Neural cell (in vitro differentiated cells): ENCODE results near the gene FAS. TPM values are rescaled to one million over a fixed set of nuclear protein-coding genes. Genes with fewer than 3 reads are reported as not detected.

Experiments
- H2AFZ ChIP-seq: fragments of 200-600, 300-800 bp; sonication (generic), shearing (Covaris generic); 2 replicates; pipeline ENCODE4 v1.6.0; 2014; ENCODE audit warnings: low read depth, mild to moderate bottlenecking, antibody characterized with exemption, low read length, moderate library complexity
- H3F3A ChIP-seq: fragments of 200-600 bp; shearing (Covaris generic); 2 replicates; pipeline ENCODE4 v1.6.1; 2016; ENCODE audit warnings: mild to moderate bottlenecking, moderate library complexity, mixed read lengths, antibody characterized with exemption, low read length; ENCODE audit not compliant: insufficient read depth, poor library complexity, severe bottlenecking
- H3K27ac ChIP-seq: fragments of 200-600, 300-800 bp; sonication (generic), shearing (Covaris generic); 2 replicates; pipeline ENCODE4 v1.5.1; 2014; ENCODE audit warnings: mild to moderate bottlenecking, low read length, moderate library complexity
- H3K27me3 ChIP-seq: fragments of 300-800, 200-600 bp; sonication (generic), shearing (Covaris generic); 2 replicates; pipeline ENCODE4 v1.6.0; 2014; ENCODE audit warnings: mild to moderate bottlenecking, low read depth, low read length, moderate library complexity; ENCODE audit not compliant: insufficient read depth
- H3K36me3 ChIP-seq: fragments of 300-800, 200-600 bp; sonication (generic), shearing (Covaris generic); 2 replicates; pipeline ENCODE4 v1.5.1; 2014; ENCODE audit warnings: mild to moderate bottlenecking, antibody characterized with exemption, low read length, moderate library complexity; ENCODE audit not compliant: insufficient read depth
- H3K4me2 ChIP-seq: fragments of 300-800, 200-600 bp; sonication (generic), shearing (Covaris generic); 2 replicates; pipeline ENCODE4 v1.6.0; 2014; ENCODE audit warnings: mild to moderate bottlenecking, low read length
- H3K4me3 ChIP-seq: fragments of 300-800, 200-600 bp; sonication (generic), shearing (Covaris generic); 2 replicates; pipeline ENCODE4 v1.5.1; 2014; ENCODE audit warnings: mild to moderate bottlenecking, low read length, moderate library complexity
- H3K79me2 ChIP-seq: fragments of 200-600 bp; shearing (Covaris generic); replicated peaks from 2 replicates; pipeline ENCODE4 v1.6.0; 2014; ENCODE audit warnings: mild to moderate bottlenecking, low read length, moderate library complexity; ENCODE audit not compliant: insufficient read depth
- H3K9ac ChIP-seq: fragments of 300-800, 200-600 bp; sonication (generic), shearing (Covaris generic); 2 replicates; pipeline ENCODE4 v1.6.1; 2016; ENCODE audit warnings: mild to moderate bottlenecking, low read length, mixed read lengths
- H3K9me2 ChIP-seq: fragments of 200-600 bp; shearing (Covaris generic); 2 replicates; pipeline ENCODE4 v1.6.1; 2016; ENCODE audit warnings: mild to moderate bottlenecking, low read length, mixed read lengths; ENCODE audit not compliant: insufficient read depth
- H3K9me3 ChIP-seq: fragments of 200-600, 300-800 bp; sonication (generic), shearing (Covaris generic); 2 replicates; pipeline ENCODE4 v1.6.1; 2016; ENCODE audit warnings: mild to moderate bottlenecking, mixed run types, low read length, moderate library complexity, mixed read lengths
- H4K20me1 ChIP-seq: fragments of 200-600 bp; shearing (Covaris generic); 2 replicates; pipeline ENCODE4 v1.6.1; 2016; ENCODE audit warnings: mild to moderate bottlenecking, mixed run types; ENCODE audit not compliant: insufficient read depth
- EP300 ChIP-seq: fragments of 450-650 bp; conservative IDR thresholded peaks from 2 replicates; pipeline ENCODE4 v1.6.1; 2014; ENCODE audit warnings: antibody characterized with exemption, mild to moderate bottlenecking, moderate library complexity; ENCODE audit not compliant: poor library complexity, severe bottlenecking
- EZH2 ChIP-seq: fragments of 200-600, 300-800 bp; shearing (Covaris generic), sonication (generic); IDR thresholded peaks from 2 replicates; pipeline ENCODE4 v1.6.1; 2014; ENCODE audit warnings: antibody characterized with exemption, low read length, borderline replicate concordance, mild to moderate bottlenecking; ENCODE audit not compliant: insufficient read depth, poor library complexity, severe bottlenecking
- MXI1 ChIP-seq: fragments of 450-650 bp; conservative IDR thresholded peaks from 2 replicates; pipeline ENCODE4 v1.6.1; 2014; ENCODE audit warnings: antibody characterized with exemption, mild to moderate bottlenecking; ENCODE audit not compliant: poor library complexity, severe bottlenecking
- POLR2AphosphoS5 ChIP-seq: IDR thresholded peaks from 2 replicates; pipeline ENCODE4 v1.6.1; 2012
- RAD21 ChIP-seq: fragments of 450-650 bp; conservative IDR thresholded peaks from 2 replicates; pipeline ENCODE4 v1.6.1; 2014; ENCODE audit warnings: antibody characterized with exemption, mild to moderate bottlenecking, moderate library complexity
- SMC3 ChIP-seq: fragments of 450-650 bp; conservative IDR thresholded peaks from 2 replicates; pipeline ENCODE4 v1.6.1; 2014; ENCODE audit warnings: antibody characterized with exemption, mild to moderate bottlenecking, moderate library complexity; ENCODE audit not compliant: poor library complexity
- TAF1 ChIP-seq: IDR thresholded peaks from 2 replicates; pipeline ENCODE4 v1.6.1; 2012; ENCODE audit warnings: low read depth
- polyA plus RNA-seq: library from polyadenylated mRNA; depleted of rRNA; stranded (reverse); fragments of >200 nt; gene quantifications from 2 replicates; pipeline ENCODE4 v1.2.3, GENCODE V29; 2014
- TF ChIP-seq, protein P1 (sequence below): IDR thresholded peaks from 2 replicates; pipeline ENCODE4 v1.6.1; 2012; ENCODE audit warnings: borderline replicate concordance
- TF ChIP-seq, protein P2 (sequence below): fragments of 450-650 bp; IDR thresholded peaks from 2 replicates; pipeline ENCODE4 v1.5.1; 2014; ENCODE audit warnings: antibody characterized with exemption, mild to moderate bottlenecking, moderate library complexity; ENCODE audit not compliant: poor library complexity, severe bottlenecking

The FAS gene
- polyA plus RNA-seq, 1 donor from 2014 or later, result 2.5 TPM

GRCh38 chr10:88991899-88992320 is 1.3 kb downstream of the FAS start (continued):
- no peak for TF ChIP-seq EP300
- no peak for TF ChIP-seq MXI1

GRCh38 chr10:88992921-88993524 is 2.4 kb downstream of the FAS start:
- Histone ChIP-seq H3K27ac (no peak overlapping the region), H3K4me3 (no peak overlapping the region)

DNA sequence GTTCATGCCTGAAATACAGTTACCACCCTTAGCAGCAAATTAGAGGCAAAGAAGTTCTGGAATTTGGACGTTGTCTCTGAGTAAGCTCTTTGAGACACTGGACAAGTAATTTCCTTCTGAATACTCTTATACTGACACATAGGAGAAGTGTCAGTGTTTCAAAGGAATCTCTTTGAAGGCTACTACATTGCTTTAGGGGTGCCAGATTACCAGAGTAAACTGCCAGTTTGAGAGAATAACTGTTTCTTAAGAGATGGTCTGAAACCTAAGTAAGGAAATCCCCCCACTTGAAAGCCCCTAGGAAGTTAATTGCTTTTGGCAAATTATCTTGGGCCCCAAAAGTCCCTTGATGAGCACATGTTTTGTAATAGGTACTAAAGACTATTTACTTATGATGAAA is 3.4 kb downstream of the FAS start:
- Histone ChIP-seq H3F3A (no peaks in the 10 kb centered on the region), H4K20me1 (no peaks in the 10 kb centered on the region), H2AFZ (no peak overlapping the region), H3K27ac (no peak overlapping the region), H3K4me2 (no peak overlapping the region), H3K36me3 (no peaks in the 10 kb centered on the region), H3K9me2 (no peaks in the 10 kb centered on the region), H3K79me2 (no peaks in the 10 kb centered on the region), H3K9ac (no peak overlapping the region), H3K4me3 (no peak overlapping the region), H3K9me3 (no peaks in the 10 kb centered on the region), H3K27me3 (peaks cover 27% of the 10 kb centered on the region)
- TF ChIP-seq RAD21 (no peak), EZH2 (no peak), MXI1 (no peak), POLR2AphosphoS5 (no peak), TAF1 (no peak), SMC3 (no peak), EP300 (no peak)
- TF ChIP-seq, protein P1, sequence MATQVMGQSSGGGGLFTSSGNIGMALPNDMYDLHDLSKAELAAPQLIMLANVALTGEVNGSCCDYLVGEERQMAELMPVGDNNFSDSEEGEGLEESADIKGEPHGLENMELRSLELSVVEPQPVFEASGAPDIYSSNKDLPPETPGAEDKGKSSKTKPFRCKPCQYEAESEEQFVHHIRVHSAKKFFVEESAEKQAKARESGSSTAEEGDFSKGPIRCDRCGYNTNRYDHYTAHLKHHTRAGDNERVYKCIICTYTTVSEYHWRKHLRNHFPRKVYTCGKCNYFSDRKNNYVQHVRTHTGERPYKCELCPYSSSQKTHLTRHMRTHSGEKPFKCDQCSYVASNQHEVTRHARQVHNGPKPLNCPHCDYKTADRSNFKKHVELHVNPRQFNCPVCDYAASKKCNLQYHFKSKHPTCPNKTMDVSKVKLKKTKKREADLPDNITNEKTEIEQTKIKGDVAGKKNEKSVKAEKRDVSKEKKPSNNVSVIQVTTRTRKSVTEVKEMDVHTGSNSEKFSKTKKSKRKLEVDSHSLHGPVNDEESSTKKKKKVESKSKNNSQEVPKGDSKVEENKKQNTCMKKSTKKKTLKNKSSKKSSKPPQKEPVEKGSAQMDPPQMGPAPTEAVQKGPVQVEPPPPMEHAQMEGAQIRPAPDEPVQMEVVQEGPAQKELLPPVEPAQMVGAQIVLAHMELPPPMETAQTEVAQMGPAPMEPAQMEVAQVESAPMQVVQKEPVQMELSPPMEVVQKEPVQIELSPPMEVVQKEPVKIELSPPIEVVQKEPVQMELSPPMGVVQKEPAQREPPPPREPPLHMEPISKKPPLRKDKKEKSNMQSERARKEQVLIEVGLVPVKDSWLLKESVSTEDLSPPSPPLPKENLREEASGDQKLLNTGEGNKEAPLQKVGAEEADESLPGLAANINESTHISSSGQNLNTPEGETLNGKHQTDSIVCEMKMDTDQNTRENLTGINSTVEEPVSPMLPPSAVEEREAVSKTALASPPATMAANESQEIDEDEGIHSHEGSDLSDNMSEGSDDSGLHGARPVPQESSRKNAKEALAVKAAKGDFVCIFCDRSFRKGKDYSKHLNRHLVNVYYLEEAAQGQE, result no peak

More at GRCh38 chr10:88992921-88993524, 2.4 kb downstream of the FAS start:
- no peaks in the 10 kb centered on the region for H4K20me1 ChIP-seq
- no peaks in the 10 kb centered on the region for H3K9me2 ChIP-seq
- no peaks in the 10 kb centered on the region for H3K79me2 ChIP-seq
- no peaks in the 10 kb centered on the region for H3F3A ChIP-seq
- H3K27me3 ChIP-seq, result peaks cover 27% of the 10 kb centered on the region
- H3K9ac ChIP-seq, result no peak overlapping the region
- no peak for TF ChIP-seq EZH2
- TF ChIP-seq EP300, result no peak
- TF ChIP-seq RAD21, result no peak
- TF ChIP-seq MXI1, result no peak
- TF ChIP-seq, protein P2, sequence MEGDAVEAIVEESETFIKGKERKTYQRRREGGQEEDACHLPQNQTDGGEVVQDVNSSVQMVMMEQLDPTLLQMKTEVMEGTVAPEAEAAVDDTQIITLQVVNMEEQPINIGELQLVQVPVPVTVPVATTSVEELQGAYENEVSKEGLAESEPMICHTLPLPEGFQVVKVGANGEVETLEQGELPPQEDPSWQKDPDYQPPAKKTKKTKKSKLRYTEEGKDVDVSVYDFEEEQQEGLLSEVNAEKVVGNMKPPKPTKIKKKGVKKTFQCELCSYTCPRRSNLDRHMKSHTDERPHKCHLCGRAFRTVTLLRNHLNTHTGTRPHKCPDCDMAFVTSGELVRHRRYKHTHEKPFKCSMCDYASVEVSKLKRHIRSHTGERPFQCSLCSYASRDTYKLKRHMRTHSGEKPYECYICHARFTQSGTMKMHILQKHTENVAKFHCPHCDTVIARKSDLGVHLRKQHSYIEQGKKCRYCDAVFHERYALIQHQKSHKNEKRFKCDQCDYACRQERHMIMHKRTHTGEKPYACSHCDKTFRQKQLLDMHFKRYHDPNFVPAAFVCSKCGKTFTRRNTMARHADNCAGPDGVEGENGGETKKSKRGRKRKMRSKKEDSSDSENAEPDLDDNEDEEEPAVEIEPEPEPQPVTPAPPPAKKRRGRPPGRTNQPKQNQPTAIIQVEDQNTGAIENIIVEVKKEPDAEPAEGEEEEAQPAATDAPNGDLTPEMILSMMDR, result no peak
- no peak for TF ChIP-seq TAF1
- no peak for TF ChIP-seq POLR2AphosphoS5
- TF ChIP-seq, protein P1, result no peak
- no peak for TF ChIP-seq SMC3
- H2AFZ ChIP-seq, result no peak overlapping the region
- no peaks in the 10 kb centered on the region for H3K9me3 ChIP-seq
- H3K4me2 ChIP-seq, result no peak overlapping the region
- H3K36me3 ChIP-seq, result no peaks in the 10 kb centered on the region
